Lung (tissue), 12 donors: ENCODE measurements around the gene GTF2H1. TPM values are rescaled to one million over a fixed set of nuclear protein-coding genes. Genes with fewer than 3 reads are reported as not detected.

Experiments used
- ATAC-seq: fragments of 200-7000 bp; cut with Tn5 transposase; one replicate; pipeline ENCODE4 v1.9.1; 2020; ENCODE audit warnings: moderate number of reproducible peaks; ENCODE audit not compliant: insufficient read depth, low FRiP score
- DNase-seq, 3 donors: peaks; one replicate each; pipeline ENCODE4 v3.0.0-alpha.2; 2013 to 2017
- H3K27ac ChIP-seq, 2 donors: one replicate each; pipeline ENCODE4 v1.5.1; 2013; ENCODE audit warnings: mild to moderate bottlenecking in 2 of 2, moderate library complexity in 2 of 2, control low read depth in 1 of 2, inconsistent platforms in 1 of 2, low read depth in 1 of 2, low read length in 1 of 2
- H3K27me3 ChIP-seq, 3 donors: one replicate each; pipeline ENCODE4 v1.5.1; 2013; ENCODE audit warnings: low read length in 2 of 3; ENCODE audit not compliant: control insufficient read depth in 3 of 3, insufficient read depth in 3 of 3
- H3K36me3 ChIP-seq, 4 donors: one replicate each; pipeline ENCODE4 v1.5.1; 2013; ENCODE audit warnings: low read length in 4 of 4, mild to moderate bottlenecking in 1 of 4, moderate library complexity in 1 of 4; ENCODE audit not compliant: control insufficient read depth in 4 of 4, insufficient read depth in 4 of 4
- H3K4me1 ChIP-seq, 5 donors: one replicate each; pipeline ENCODE4 v1.5.1; 2013; ENCODE audit warnings: low read length in 5 of 5, mild to moderate bottlenecking in 2 of 5, moderate library complexity in 1 of 5; ENCODE audit not compliant: control insufficient read depth in 5 of 5, insufficient read depth in 5 of 5
- H3K4me3 ChIP-seq: one replicate; pipeline ENCODE4 v1.5.1; 2013; ENCODE audit warnings: mild to moderate bottlenecking, control low read depth, moderate library complexity
- H3K9ac ChIP-seq, 2 donors: one replicate each; pipeline ENCODE4 v1.5.1; 2013; ENCODE audit warnings: low read length in 2 of 2, control low read depth in 1 of 2; ENCODE audit not compliant: insufficient read depth in 1 of 2
- H3K9me3 ChIP-seq, 4 donors: one replicate each; pipeline ENCODE4 v1.5.1; 2013; ENCODE audit warnings: low read length in 3 of 4, mild to moderate bottlenecking in 1 of 4, moderate library complexity in 1 of 4; ENCODE audit not compliant: control insufficient read depth in 4 of 4, insufficient read depth in 3 of 4
- WGBS, 2 donors: extraction: QIAGEN DNeasy Blood & Tissue Kit; methylation state at CpG; one replicate each; pipeline ENCODE4 v1.1.7; 2013; 5-methylcytosine and 5-hydroxymethylcytosine counted together
- polyA plus RNA-seq, 2 donors: library from polyadenylated mRNA; stranded (reverse); fragments of 200-250 nt; gene quantifications; one replicate each; pipeline ENCODE4 v1.2.1, GENCODE V29; 2013
- total RNA-seq, 2 donors: library from RNA; depleted of rRNA in 1 of 2; stranded (reverse); fragments of >200 nt in 1 of 2; gene quantifications; one replicate each; pipeline ENCODE4 v1.2.1, GENCODE V29; 2014 to 2021
- TF ChIP-seq, protein P1 (sequence below): IDR thresholded peaks from 2 replicates; pipeline ENCODE4 v1.5.1; 2012; ENCODE audit warnings: mild to moderate bottlenecking; ENCODE audit errors: control extremely low read depth, extremely low read depth
- donor health status: control.
- donor health status: control.
- donor health status: Bipolar disorder and iron deficiency.
- donor health status: healthy.
- donor health status: DM: yes; HTN: yes; CAD: no.

GTF2H1 gene
- total and polyA plus RNA-seq, 4 donors: 20.2 to 87.9 (median 32.6) TPM

DNA sequence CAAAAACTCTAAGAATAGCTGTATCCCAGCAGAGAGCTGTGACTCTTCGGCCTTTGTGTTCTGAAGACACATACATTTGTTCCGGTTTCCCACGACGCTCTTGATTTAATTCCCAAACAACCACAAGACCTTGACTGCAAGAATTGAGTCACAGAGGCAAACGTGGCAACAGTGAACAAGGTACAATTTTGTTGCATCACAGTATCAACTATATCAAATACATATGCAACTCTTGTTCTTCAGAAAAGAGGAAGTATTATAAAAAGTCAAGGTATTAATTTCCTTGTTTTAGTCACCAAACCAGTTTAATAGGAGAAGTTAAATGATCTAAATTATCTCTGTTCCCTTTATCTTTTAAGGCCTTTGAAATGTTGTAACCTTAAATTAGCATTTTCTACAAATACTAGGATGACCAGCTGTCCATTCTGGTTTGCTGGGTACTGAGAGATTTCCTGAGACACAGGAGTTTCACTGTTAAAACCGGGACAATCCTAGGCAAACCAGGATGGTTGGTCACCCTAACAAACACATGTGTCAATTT is 11.5 kb upstream of the GTF2H1 start:
- H3K9ac ChIP-seq: no peak overlapping the region
- TF ChIP-seq, protein P1, sequence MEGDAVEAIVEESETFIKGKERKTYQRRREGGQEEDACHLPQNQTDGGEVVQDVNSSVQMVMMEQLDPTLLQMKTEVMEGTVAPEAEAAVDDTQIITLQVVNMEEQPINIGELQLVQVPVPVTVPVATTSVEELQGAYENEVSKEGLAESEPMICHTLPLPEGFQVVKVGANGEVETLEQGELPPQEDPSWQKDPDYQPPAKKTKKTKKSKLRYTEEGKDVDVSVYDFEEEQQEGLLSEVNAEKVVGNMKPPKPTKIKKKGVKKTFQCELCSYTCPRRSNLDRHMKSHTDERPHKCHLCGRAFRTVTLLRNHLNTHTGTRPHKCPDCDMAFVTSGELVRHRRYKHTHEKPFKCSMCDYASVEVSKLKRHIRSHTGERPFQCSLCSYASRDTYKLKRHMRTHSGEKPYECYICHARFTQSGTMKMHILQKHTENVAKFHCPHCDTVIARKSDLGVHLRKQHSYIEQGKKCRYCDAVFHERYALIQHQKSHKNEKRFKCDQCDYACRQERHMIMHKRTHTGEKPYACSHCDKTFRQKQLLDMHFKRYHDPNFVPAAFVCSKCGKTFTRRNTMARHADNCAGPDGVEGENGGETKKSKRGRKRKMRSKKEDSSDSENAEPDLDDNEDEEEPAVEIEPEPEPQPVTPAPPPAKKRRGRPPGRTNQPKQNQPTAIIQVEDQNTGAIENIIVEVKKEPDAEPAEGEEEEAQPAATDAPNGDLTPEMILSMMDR: no peak
- peaks cover 0 to 2% (median 0%) of the 10 kb centered on the region in 5 donors for H3K4me1 ChIP-seq
- H3K4me3 ChIP-seq: no peak overlapping the region
- H3K36me3 ChIP-seq: peaks cover 12 to 47% (median 17%) of the 10 kb centered on the region in 4 donors
- no peak for ATAC-seq
- no peaks in the 10 kb centered on the region for H3K27me3 ChIP-seq
- no peak overlapping the region for H3K27ac ChIP-seq
- DNase-seq: no peak
- 58 to 71% methylated on average over 6 of the region's 6 CpGs for WGBS, 2 donors
- H3K9me3 ChIP-seq: no peaks in the 10 kb centered on the region

DNA sequence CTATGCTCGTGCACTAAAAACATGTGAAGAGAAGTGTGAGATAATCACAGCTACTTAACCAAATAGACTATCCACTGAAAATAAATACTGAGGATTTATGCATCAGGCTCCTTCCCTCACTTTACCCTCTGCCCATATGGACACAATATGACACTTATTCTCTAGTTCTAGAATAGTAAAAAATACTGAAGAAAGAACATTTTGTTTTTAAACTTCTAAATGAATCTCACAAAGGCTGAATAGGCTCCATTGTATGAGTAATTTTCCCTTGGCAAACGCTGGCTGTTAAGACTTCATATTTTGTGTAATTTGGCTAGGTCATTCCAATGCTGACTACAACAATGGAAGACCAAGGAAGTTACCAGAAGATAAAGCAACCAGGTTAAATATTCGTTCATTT is 10.4 kb upstream of the GTF2H1 start:
- Histone ChIP-seq H3K4me3 (no peak overlapping the region), H3K27ac (no peak overlapping the region), H3K9me3 (no peaks in the 10 kb centered on the region), H3K27me3 (no peaks in the 10 kb centered on the region), H3K36me3 (peaks cover 12 to 36% (median 13%) of the 10 kb centered on the region in 4 donors), H3K4me1 (peaks cover 0 to 2% (median 0%) of the 10 kb centered on the region in 5 donors), H3K9ac (no peak overlapping the region)
- DNase-seq (no peak), ATAC-seq (no peak)
- WGBS, 2 donors: 86 to 87% methylated on average over 3 of the region's 3 CpGs
- TF ChIP-seq, protein P1: no peak

DNA sequence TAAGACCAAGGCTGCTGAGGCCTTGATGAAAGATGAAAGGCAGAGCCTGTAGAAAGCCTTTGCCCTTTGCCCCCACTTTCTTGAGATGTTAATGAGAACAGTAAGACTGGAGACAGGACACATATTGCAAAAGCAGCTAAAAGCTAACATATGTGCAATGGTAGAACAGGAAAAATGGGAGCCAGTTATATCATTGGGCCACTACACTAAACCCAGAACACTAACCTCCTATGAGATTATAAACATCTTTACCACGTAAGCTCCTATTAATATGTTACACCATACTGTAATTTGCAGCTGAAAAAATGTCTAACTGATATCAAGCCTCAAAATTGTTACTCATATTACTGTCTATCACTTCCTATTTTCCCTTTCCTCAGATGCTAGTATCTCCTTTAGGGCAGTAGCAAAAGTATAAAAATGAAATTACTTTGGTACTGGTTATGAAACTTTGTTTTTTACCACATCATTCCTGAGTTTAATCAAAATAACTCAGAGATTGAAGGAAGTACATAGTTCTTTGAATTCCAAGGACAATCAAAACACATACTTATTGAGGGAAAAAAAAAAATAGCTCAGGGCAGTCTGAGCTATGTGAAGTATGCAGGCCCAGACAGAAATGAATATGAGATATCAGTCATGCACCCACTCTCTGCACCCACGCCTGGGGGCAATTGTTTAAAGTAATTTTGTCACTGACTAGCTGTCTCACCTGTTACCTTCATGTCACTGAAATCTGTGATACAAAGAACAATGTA is 9.5 kb upstream of the GTF2H1 start:
- 57 to 60% methylated on average over 2 of the region's 2 CpGs for WGBS, 2 donors
- Histone ChIP-seq H3K27ac (peak overlapping the region in 1 of 2 donors; percentile 47), H3K4me1 (peaks cover 0 to 2% (median 0%) of the 10 kb centered on the region in 5 donors), H3K9me3 (no peaks in the 10 kb centered on the region), H3K4me3 (no peak overlapping the region), H3K9ac (no peak overlapping the region), H3K27me3 (no peaks in the 10 kb centered on the region), H3K36me3 (peaks cover 12 to 35% (median 13%) of the 10 kb centered on the region in 4 donors)
- DNase-seq: no peak
- no peak for ATAC-seq
- TF ChIP-seq, protein P1: no peak
